Measurements from ENCODE around the gene HAP1. TPM values are rescaled to one million over a fixed set of nuclear protein-coding genes. Genes with fewer than 3 reads are reported as not detected.

HAP1 gene
- total and polyA plus RNA-seq, 12 donors = 0.03 to 0.18 TPM; not detected in 10

- intact Hi-C loops (cut with DNase I) = no loop called here
- no peaks in the 10 kb centered on the region for H3K36me3 ChIP-seq
- no peaks in the 10 kb centered on the region for H3K9me3 ChIP-seq
- H3K27me3 ChIP-seq = peaks cover 4 to 24% (median 24%) of the 10 kb centered on the region in 7 donors
- H3K4me3 ChIP-seq = no peak overlapping the region
- TF ChIP-seq CTCF (IDR thresholded peaks at IDR 0.05) = no peak
- no peak overlapping the region for H3K27ac ChIP-seq
- peaks cover 0 to 8% (median 3%) of the 10 kb centered on the region in 9 donors for H3K4me1 ChIP-seq
- DNase-seq = no peak
- WGBS, 2 donors = 92 to 97% methylated on average over 5 of the region's 5 CpGs
- no peak for ATAC-seq
Measured at GRCh38 chr17:41740506-41740905, 6.1 kb upstream of the HAP1 start.

GRCh38 chr17:41739661-41740352 is 5.4 kb upstream of the HAP1 start:
- TF ChIP-seq CTCF (IDR thresholded peaks at IDR 0.05) = no peak
- ATAC-seq = no peak
- intact Hi-C loops (cut with DNase I) = loop anchor here in 5 of 10 donors (2.0 to 10.0 kb wide), 2 partner anchors 61 to 225 kb away; partner anchors contain the start of gene CNP (in 1 of the 5)

GRCh38 chr17:41738801-41739112 is 4.3 kb upstream of the HAP1 start:
- peaks cover 19 to 42% (median 41%) of the 10 kb centered on the region in 7 donors for H3K27me3 ChIP-seq
- ATAC-seq = no peak
- 96 to 99% methylated on average over 5 of the region's 5 CpGs for WGBS, 2 donors
- peaks cover 7 to 24% (median 19%) of the 10 kb centered on the region in 9 donors for H3K4me1 ChIP-seq
- no peak for TF ChIP-seq CTCF (IDR thresholded peaks at IDR 0.05)
- intact Hi-C loops (cut with DNase I) = loop anchor here (1.0 to 10.0 kb wide), 3 partner anchors 62 to 226 kb away; partner anchors contain the start of gene CNP (in 1 of the 10)
- H3K9me3 ChIP-seq = no peaks in the 10 kb centered on the region
- H3K36me3 ChIP-seq = no peaks in the 10 kb centered on the region
- no peak for DNase-seq
- H3K27ac ChIP-seq = no peak overlapping the region
- no peak overlapping the region for H3K4me3 ChIP-seq

More at GRCh38 chr17:41739661-41740352, 5.4 kb upstream of the HAP1 start:
- Histone ChIP-seq H3K4me1 (peaks cover 0 to 14% (median 8%) of the 10 kb centered on the region in 9 donors), H3K27ac (no peak overlapping the region), H3K4me3 (no peak overlapping the region), H3K27me3 (peaks cover 11 to 31% (median 31%) of the 10 kb centered on the region in 7 donors), H3K36me3 (no peaks in the 10 kb centered on the region), H3K9me3 (no peaks in the 10 kb centered on the region)
- no peak for DNase-seq
- whole genome bisulfite sequencing, 2 donors = 66 to 80% methylated on average over 9 of the region's 9 CpGs

GRCh38 chr17:41738077-41738800 is 3.8 kb upstream of the HAP1 start:
- intact Hi-C loops (cut with DNase I) = loop anchor here (1.0 to 10.0 kb wide), 3 partner anchors 63 to 227 kb away; partner anchors contain the start of gene CNP (in 1 of the 10)
- 31 to 34% methylated on average over 10 of the region's 10 CpGs for WGBS, 2 donors
- H3K36me3 ChIP-seq = no peaks in the 10 kb centered on the region
- no peaks in the 10 kb centered on the region for H3K9me3 ChIP-seq
- peaks cover 19 to 47% (median 46%) of the 10 kb centered on the region in 7 donors for H3K27me3 ChIP-seq
- ATAC-seq (peak; percentile 83 to 93 (median 88)), DNase-seq (peak; percentile 72 to 82)
- TF ChIP-seq CTCF (IDR thresholded peaks at IDR 0.05) = peak; percentile 97 to 100 (median 99)
- H3K27ac ChIP-seq = no peak overlapping the region
- no peak overlapping the region for H3K4me3 ChIP-seq
- H3K4me1 ChIP-seq = peaks cover 7 to 27% (median 22%) of the 10 kb centered on the region in 9 donors

All from heart right ventricle (tissue), 16 donors.